Small intestine (tissue), 7 donors: ENCODE data around the gene LIFR. TPM values are rescaled to one million over a fixed set of nuclear protein-coding genes. Genes with fewer than 3 reads are reported as not detected.

ENCODE experiments used
- DNase-seq, 2 donors: peaks; one replicate each; pipeline versions ENCODE4 v3.0.0 to v3.0.0-alpha.2; 2013
- FAIRE-seq: peaks from 2 replicates; lab custom pipeline; 2012; peaks lifted over from hg19 to GRCh38; lab: Jason Lieb, UNC
- H3K27ac ChIP-seq, 3 donors: one replicate each; pipeline ENCODE4 v1.5.1; 2013; ENCODE audit warnings: low read length in 2 of 3, mild to moderate bottlenecking in 2 of 3, control low read depth in 1 of 3, inconsistent platforms in 1 of 3, low read depth in 1 of 3, moderate library complexity in 1 of 3
- H3K27me3 ChIP-seq, 3 donors: one replicate each; pipeline ENCODE4 v1.6.1; 2013; ENCODE audit warnings: low read length in 3 of 3, inconsistent platforms in 1 of 3; ENCODE audit not compliant: control insufficient read depth in 3 of 3, insufficient read depth in 3 of 3
- H3K36me3 ChIP-seq, 3 donors: one replicate each; pipeline ENCODE4 v1.6.1; 2013; ENCODE audit warnings: low read length in 3 of 3, inconsistent platforms in 1 of 3, low read depth in 1 of 3, mild to moderate bottlenecking in 1 of 3, moderate library complexity in 1 of 3; ENCODE audit not compliant: control insufficient read depth in 3 of 3, insufficient read depth in 2 of 3
- H3K4me1 ChIP-seq, 3 donors: one replicate each; pipeline ENCODE4 v1.6.1; 2013; ENCODE audit warnings: low read length in 2 of 3, inconsistent platforms in 1 of 3, low read depth in 1 of 3, mild to moderate bottlenecking in 1 of 3, moderate library complexity in 1 of 3; ENCODE audit not compliant: control insufficient read depth in 3 of 3, insufficient read depth in 2 of 3
- H3K4me3 ChIP-seq, 3 donors: one replicate each; pipeline ENCODE4 v1.5.1; 2013; ENCODE audit warnings: low read length in 3 of 3, control low read depth in 1 of 3, inconsistent platforms in 1 of 3, low read depth in 1 of 3, mild to moderate bottlenecking in 1 of 3, moderate library complexity in 1 of 3
- H3K9me3 ChIP-seq, 2 donors: one replicate each; pipeline ENCODE4 v1.6.1; 2013; ENCODE audit warnings: low read depth in 1 of 2, low read length in 1 of 2; ENCODE audit not compliant: control insufficient read depth in 2 of 2, insufficient read depth in 1 of 2
- WGBS, 3 donors: extraction: QIAGEN DNeasy Blood & Tissue Kit; methylation state at CpG; one replicate each; pipeline ENCODE4 v1.1.7; 2013; 5-methylcytosine and 5-hydroxymethylcytosine counted together
- polyA plus RNA-seq, 4 donors: library from polyadenylated mRNA; stranded (reverse) in 3 of 4; unstranded in 1 of 4; fragments of 200-250 nt in 3 of 4; fragments of 120-200 nt in 1 of 4; gene quantifications; one replicate each; pipeline versions ENCODE4 v1.2.1 to v1.2.3, GENCODE V29; 2013
- donor health status: healthy with polysubstance abuse.
- donor health status: control.
- donor health status: control.
- donor health status: Bipolar disorder and iron deficiency.
- donor health status: healthy.

The LIFR gene
- polyA plus RNA-seq, 4 donors: 0.67 to 28.6 (median 7.0) TPM

DNA sequence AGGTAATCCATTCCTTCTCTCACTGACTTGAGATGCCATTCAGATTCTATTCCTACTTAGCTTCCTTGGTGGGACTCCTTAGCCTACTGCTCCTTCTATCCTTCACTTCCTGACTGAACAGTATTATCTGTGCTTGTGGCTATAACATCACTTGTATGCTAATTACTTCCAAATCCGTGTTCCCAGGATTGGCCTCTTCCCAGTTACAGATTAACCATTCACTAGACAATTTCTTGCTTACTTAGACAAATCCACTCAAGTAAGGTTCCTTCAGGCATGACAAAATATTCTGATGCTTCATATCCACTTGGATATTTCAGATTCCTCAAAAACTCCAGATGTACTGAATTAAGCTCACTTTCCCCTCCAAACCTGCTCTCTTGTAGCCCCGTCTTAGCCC lies 18.3 kb downstream of the LIFR start:
- Histone ChIP-seq H3K4me3 (no peak overlapping the region), H3K36me3 (no peaks in the 10 kb centered on the region), H3K9me3 (no peaks in the 10 kb centered on the region), H3K4me1 (peaks cover 0 to 27% (median 0%) of the 10 kb centered on the region in 3 donors), H3K27me3 (no peaks in the 10 kb centered on the region), H3K27ac (no peak overlapping the region)
- FAIRE-seq (no peak), DNase-seq (peak in 1 of 2 donors; percentile 15)
- WGBS, 3 donors: 41 to 58% (median 49%) methylated on average over 2 of the region's 2 CpGs

DNA sequence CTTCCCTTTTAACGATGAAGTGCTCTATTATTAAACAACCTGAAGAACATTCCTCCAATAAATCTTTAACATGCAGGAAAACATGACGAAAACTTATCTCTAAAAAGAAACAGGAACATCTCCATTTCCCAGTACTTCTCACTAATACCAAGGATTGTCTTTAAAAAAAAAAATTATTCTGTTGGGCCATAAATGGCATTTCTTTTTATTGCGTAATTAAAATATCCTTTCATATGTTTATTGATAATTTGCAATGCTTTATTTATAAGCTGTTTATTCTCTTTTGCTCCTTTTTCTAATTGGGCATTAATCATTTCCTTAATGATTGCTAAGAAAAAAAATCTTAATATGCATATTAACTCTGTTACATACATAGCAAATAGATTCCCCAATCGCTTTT lies 18.9 kb downstream of the LIFR start:
- H3K9me3 ChIP-seq: no peaks in the 10 kb centered on the region
- H3K4me3 ChIP-seq: no peak overlapping the region
- H3K36me3 ChIP-seq: no peaks in the 10 kb centered on the region
- H3K27me3 ChIP-seq: peaks cover 0 to 1% (median 0%) of the 10 kb centered on the region in 3 donors
- no peak overlapping the region for H3K27ac ChIP-seq
- peaks cover 0 to 33% (median 0%) of the 10 kb centered on the region in 3 donors for H3K4me1 ChIP-seq
- DNase-seq: no peak
- FAIRE-seq: no peak
- WGBS, 3 donors: 59 to 82% (median 80%) methylated on average over 4 of the region's 4 CpGs

DNA sequence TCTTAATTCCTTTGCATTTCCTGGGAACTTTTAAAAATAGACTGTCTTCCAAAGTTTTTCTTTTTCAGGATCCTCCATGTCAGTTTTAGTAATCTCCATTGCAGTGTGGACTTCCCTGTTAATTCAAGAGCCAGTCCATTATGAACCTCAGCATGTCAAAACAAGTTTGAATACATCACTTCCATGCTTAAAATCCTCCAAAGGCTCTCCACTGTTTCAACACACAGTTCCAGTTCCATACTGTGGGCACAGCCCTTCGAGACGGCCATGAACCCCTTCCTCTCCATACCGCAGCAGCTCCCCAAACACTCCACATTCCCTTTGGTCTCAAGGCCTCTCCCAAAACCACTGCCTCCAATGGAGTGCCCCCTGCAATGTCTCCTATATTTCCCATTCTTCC lies 19.5 kb downstream of the LIFR start:
- WGBS, 3 donors: 79 to 91% (median 85%) methylated on average over 3 of the region's 3 CpGs
- Histone ChIP-seq H3K4me1 (peaks cover 0 to 38% (median 0%) of the 10 kb centered on the region in 3 donors), H3K4me3 (no peak overlapping the region), H3K27me3 (peaks cover 0 to 1% (median 0%) of the 10 kb centered on the region in 3 donors), H3K9me3 (peaks cover 0 to 3% of the 10 kb centered on the region in 2 donors), H3K27ac (peak overlapping the region in 1 of 3 donors; percentile 54), H3K36me3 (no peaks in the 10 kb centered on the region)
- no peak for FAIRE-seq
- DNase-seq: no peak

GRCh38 chr5:38535845-38536244 lies 20.6 kb downstream of the LIFR start:
- Histone ChIP-seq H3K9me3 (peaks cover 0 to 3% of the 10 kb centered on the region in 2 donors), H3K36me3 (no peaks in the 10 kb centered on the region), H3K27ac (peak overlapping the region in 1 of 3 donors; percentile 75), H3K27me3 (peaks cover 0 to 1% (median 0%) of the 10 kb centered on the region in 3 donors), H3K4me1 (peaks cover 0 to 39% (median 0%) of the 10 kb centered on the region in 3 donors), H3K4me3 (no peak overlapping the region)
- WGBS, 3 donors: 21 to 58% (median 23%) methylated on average over 2 of the region's 2 CpGs
- no peak for DNase-seq
- no peak for FAIRE-seq

- H3K4me3 ChIP-seq: no peak overlapping the region
- peaks cover 0 to 39% (median 0%) of the 10 kb centered on the region in 3 donors for H3K4me1 ChIP-seq
- peaks cover 0 to 3% of the 10 kb centered on the region in 2 donors for H3K9me3 ChIP-seq
- FAIRE-seq (no peak), DNase-seq (peak in 1 of 2 donors; percentile 79)
- H3K27me3 ChIP-seq: peaks cover 0 to 1% (median 0%) of the 10 kb centered on the region in 3 donors
- peak overlapping the region in 1 of 3 donors; percentile 75 for H3K27ac ChIP-seq
- WGBS, 3 donors: 47 to 60% (median 52%) methylated on average over 4 of the region's 4 CpGs
- H3K36me3 ChIP-seq: no peaks in the 10 kb centered on the region
Observed at GRCh38 chr5:38535248-38535750, 21.1 kb downstream of the LIFR start.

DNA sequence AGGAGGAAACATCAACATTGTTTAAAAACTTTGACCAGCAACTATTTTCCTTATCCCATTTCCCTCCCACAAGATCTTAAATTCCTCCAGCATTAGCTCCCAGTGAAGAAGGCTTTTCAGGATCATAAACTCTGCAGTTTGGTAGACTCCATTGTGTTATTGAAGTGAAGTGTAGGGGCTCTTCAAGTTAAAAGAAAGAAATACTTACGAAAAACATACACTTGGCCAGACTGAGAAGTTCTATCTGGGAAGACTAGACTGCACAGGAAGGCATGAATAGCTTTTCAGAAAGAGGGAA lies 22.3 kb downstream of the LIFR start:
- Histone ChIP-seq H3K9me3 (peaks cover 0 to 3% of the 10 kb centered on the region in 2 donors), H3K36me3 (no peaks in the 10 kb centered on the region), H3K4me1 (peaks cover 0 to 39% (median 0%) of the 10 kb centered on the region in 3 donors), H3K27me3 (peaks cover 0 to 1% (median 0%) of the 10 kb centered on the region in 3 donors), H3K4me3 (no peak overlapping the region), H3K27ac (peak overlapping the region in 1 of 3 donors; percentile 82)
- FAIRE-seq (no peak), DNase-seq (no peak)
- 68 to 83% (median 77%) methylated on average over 1 of the region's 1 CpG for WGBS, 3 donors

GRCh38 chr5:38533286-38534155 lies 22.9 kb downstream of the LIFR start:
- 48 to 62% (median 58%) methylated on average over 8 of the region's 8 CpGs for WGBS, 3 donors
- FAIRE-seq: no peak
- Histone ChIP-seq H3K4me3 (no peak overlapping the region), H3K27me3 (peaks cover 0 to 1% (median 0%) of the 10 kb centered on the region in 3 donors), H3K27ac (peak overlapping the region in 2 of 3 donors; percentile 60 to 82), H3K36me3 (no peaks in the 10 kb centered on the region), H3K9me3 (peaks cover 0 to 3% of the 10 kb centered on the region in 2 donors), H3K4me1 (peaks cover 0 to 39% (median 0%) of the 10 kb centered on the region in 3 donors)
- DNase-seq: peak in 1 of 2 donors; percentile 83

- Histone ChIP-seq H3K4me3 (no peak overlapping the region), H3K27me3 (peaks cover 0 to 1% (median 0%) of the 10 kb centered on the region in 3 donors), H3K36me3 (no peaks in the 10 kb centered on the region), H3K9me3 (peaks cover 0 to 3% of the 10 kb centered on the region in 2 donors), H3K4me1 (peaks cover 0 to 39% (median 0%) of the 10 kb centered on the region in 3 donors), H3K27ac (peak overlapping the region in 1 of 3 donors; percentile 49)
- FAIRE-seq (no peak), DNase-seq (peak in 1 of 2 donors; percentile 16)
- 78 to 89% (median 85%) methylated on average over 9 of the region's 9 CpGs for WGBS, 3 donors
Observed at GRCh38 chr5:38532165-38532669, 24.2 kb downstream of the LIFR start.
